IPS-18a (cell line): ENCODE data around the gene FER.

Experiments used
- H3K27ac ChIP-seq: one replicate; pipeline ENCODE4 v1.5.1; 2013; ENCODE audit warnings: low read length
- H3K27me3 ChIP-seq: one replicate; pipeline ENCODE4 v1.6.1; 2013; ENCODE audit warnings: mild to moderate bottlenecking, low read length; ENCODE audit not compliant: control insufficient read depth, insufficient read depth
- H3K36me3 ChIP-seq: one replicate; pipeline ENCODE4 v1.6.1; 2013; ENCODE audit warnings: low read depth, low read length; ENCODE audit not compliant: control insufficient read depth
- H3K4me1 ChIP-seq: one replicate; pipeline ENCODE4 v1.6.1; 2013; ENCODE audit warnings: low read depth, low read length; ENCODE audit not compliant: control insufficient read depth
- H3K4me3 ChIP-seq: one replicate; pipeline ENCODE4 v1.5.1; 2013; ENCODE audit warnings: low read length
- H3K9ac ChIP-seq: one replicate; pipeline ENCODE4 v1.6.1; 2013; ENCODE audit warnings: mild to moderate bottlenecking, low read length, moderate library complexity
- H3K9me3 ChIP-seq: one replicate; pipeline ENCODE4 v1.6.1; 2013; ENCODE audit warnings: low read depth, low read length; ENCODE audit not compliant: control insufficient read depth

The FER gene

GRCh38 chr5:109099081-109099480 lies 351.4 kb downstream of the FER start:
- no peak overlapping the region for H3K9ac ChIP-seq
- H3K9me3 ChIP-seq = no peaks in the 10 kb centered on the region
- H3K27me3 ChIP-seq = no peaks in the 10 kb centered on the region
- no peaks in the 10 kb centered on the region for H3K4me1 ChIP-seq
- no peak overlapping the region for H3K27ac ChIP-seq
- H3K4me3 ChIP-seq = no peak overlapping the region
- H3K36me3 ChIP-seq = no peaks in the 10 kb centered on the region

- H3K27me3 ChIP-seq = no peaks in the 10 kb centered on the region
- H3K9me3 ChIP-seq = no peaks in the 10 kb centered on the region
- H3K4me1 ChIP-seq = peaks cover 4% of the 10 kb centered on the region
- H3K36me3 ChIP-seq = no peaks in the 10 kb centered on the region
- no peak overlapping the region for H3K9ac ChIP-seq
- H3K4me3 ChIP-seq = no peak overlapping the region
- H3K27ac ChIP-seq = no peak overlapping the region
These were observed 353.3 kb downstream of the FER start for GRCh38 chr5:109100971-109101370.

GRCh38 chr5:109102096-109102690 lies 354.5 kb downstream of the FER start:
- Histone ChIP-seq H3K27me3 (no peaks in the 10 kb centered on the region), H3K4me1 (peaks cover 5% of the 10 kb centered on the region), H3K4me3 (no peak overlapping the region), H3K36me3 (no peaks in the 10 kb centered on the region), H3K9me3 (no peaks in the 10 kb centered on the region), H3K9ac (no peak overlapping the region), H3K27ac (no peak overlapping the region)

DNA sequence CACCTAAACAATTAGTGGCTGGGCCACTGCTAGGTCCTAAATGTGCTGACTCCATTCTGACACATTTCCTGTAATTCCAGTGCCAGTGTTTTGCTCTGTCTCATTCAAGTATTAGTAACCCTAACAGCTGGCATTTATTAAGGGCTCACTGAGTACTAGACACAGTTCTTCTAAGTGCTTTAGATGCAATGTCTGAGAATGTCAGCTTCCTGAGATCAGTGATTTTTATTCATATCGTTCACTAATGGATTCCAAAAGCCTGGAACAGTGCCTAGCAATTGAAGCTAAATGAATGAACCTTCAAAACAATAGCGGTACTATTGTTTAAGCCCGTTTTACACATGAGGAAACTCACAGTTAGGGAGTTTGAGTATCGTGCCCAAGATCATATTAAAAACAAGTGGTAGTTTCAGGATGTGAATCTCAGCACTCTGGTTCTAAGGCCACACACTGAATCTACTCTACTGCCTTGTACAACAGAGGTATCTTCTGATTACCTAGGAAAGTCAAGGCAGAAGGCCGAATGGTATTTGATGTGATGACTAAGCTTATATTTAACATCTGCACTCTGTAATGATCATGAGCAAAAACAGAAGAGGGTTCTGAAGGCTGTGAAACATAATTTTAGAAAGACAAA lies 358.1 kb downstream of the FER start:
- Histone ChIP-seq H3K4me1 (peaks cover 5% of the 10 kb centered on the region), H3K4me3 (no peak overlapping the region), H3K9me3 (no peaks in the 10 kb centered on the region), H3K27me3 (no peaks in the 10 kb centered on the region), H3K27ac (no peak overlapping the region), H3K9ac (no peak overlapping the region), H3K36me3 (no peaks in the 10 kb centered on the region)

DNA sequence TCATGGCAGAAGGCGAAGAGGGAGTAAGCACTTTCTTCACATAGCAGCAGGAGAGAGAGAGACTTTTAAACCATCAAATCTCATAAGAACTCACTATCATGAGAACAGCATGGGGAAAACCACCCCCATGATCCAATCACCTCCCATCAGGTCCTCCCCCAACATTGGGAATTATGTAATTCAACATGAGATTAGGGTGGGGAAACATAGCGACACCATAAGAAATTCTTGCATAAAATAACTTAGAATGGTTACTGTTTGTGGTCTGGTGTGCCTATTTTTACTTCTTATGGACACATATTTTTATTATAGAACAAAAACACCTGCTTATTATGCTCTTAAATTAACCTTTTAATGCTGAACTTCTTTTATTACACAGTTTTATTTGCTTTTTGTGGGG lies 364.0 kb downstream of the FER start:
- Histone ChIP-seq H3K9ac (no peak overlapping the region), H3K27me3 (no peaks in the 10 kb centered on the region), H3K4me3 (no peak overlapping the region), H3K27ac (no peak overlapping the region), H3K9me3 (no peaks in the 10 kb centered on the region), H3K4me1 (no peaks in the 10 kb centered on the region), H3K36me3 (no peaks in the 10 kb centered on the region)

GRCh38 chr5:109113608-109114007 lies 365.9 kb downstream of the FER start:
- no peaks in the 10 kb centered on the region for H3K27me3 ChIP-seq
- H3K36me3 ChIP-seq = no peaks in the 10 kb centered on the region
- H3K27ac ChIP-seq = no peak overlapping the region
- H3K4me1 ChIP-seq = no peaks in the 10 kb centered on the region
- H3K9ac ChIP-seq = no peak overlapping the region
- H3K9me3 ChIP-seq = no peaks in the 10 kb centered on the region
- no peak overlapping the region for H3K4me3 ChIP-seq

- no peak overlapping the region for H3K4me3 ChIP-seq
- no peaks in the 10 kb centered on the region for H3K36me3 ChIP-seq
- H3K27me3 ChIP-seq = no peaks in the 10 kb centered on the region
- H3K4me1 ChIP-seq = no peaks in the 10 kb centered on the region
- H3K9ac ChIP-seq = no peak overlapping the region
- peaks cover 7% of the 10 kb centered on the region for H3K9me3 ChIP-seq
- no peak overlapping the region for H3K27ac ChIP-seq
These were observed 373.5 kb downstream of the FER start for GRCh38 chr5:109121225-109121624.

- H3K9ac ChIP-seq = no peak overlapping the region
- no peaks in the 10 kb centered on the region for H3K27me3 ChIP-seq
- H3K4me1 ChIP-seq = no peaks in the 10 kb centered on the region
- peaks cover 2% of the 10 kb centered on the region for H3K9me3 ChIP-seq
- H3K4me3 ChIP-seq = no peak overlapping the region
- no peaks in the 10 kb centered on the region for H3K36me3 ChIP-seq
- H3K27ac ChIP-seq = no peak overlapping the region
These were observed 378.2 kb downstream of the FER start for GRCh38 chr5:109125755-109126429.

- Histone ChIP-seq H3K4me1 (no peaks in the 10 kb centered on the region), H3K27ac (no peak overlapping the region), H3K4me3 (no peak overlapping the region), H3K27me3 (no peaks in the 10 kb centered on the region), H3K9me3 (no peaks in the 10 kb centered on the region), H3K9ac (no peak overlapping the region), H3K36me3 (no peaks in the 10 kb centered on the region)
These were observed 378.8 kb downstream of the FER start for GRCh38 chr5:109126481-109126880.

- Histone ChIP-seq H3K4me1 (no peaks in the 10 kb centered on the region), H3K27me3 (no peaks in the 10 kb centered on the region), H3K36me3 (no peaks in the 10 kb centered on the region), H3K4me3 (no peak overlapping the region), H3K27ac (no peak overlapping the region), H3K9ac (no peak overlapping the region), H3K9me3 (no peaks in the 10 kb centered on the region)
These were observed 389.2 kb downstream of the FER start for GRCh38 chr5:109136906-109137305.

DNA sequence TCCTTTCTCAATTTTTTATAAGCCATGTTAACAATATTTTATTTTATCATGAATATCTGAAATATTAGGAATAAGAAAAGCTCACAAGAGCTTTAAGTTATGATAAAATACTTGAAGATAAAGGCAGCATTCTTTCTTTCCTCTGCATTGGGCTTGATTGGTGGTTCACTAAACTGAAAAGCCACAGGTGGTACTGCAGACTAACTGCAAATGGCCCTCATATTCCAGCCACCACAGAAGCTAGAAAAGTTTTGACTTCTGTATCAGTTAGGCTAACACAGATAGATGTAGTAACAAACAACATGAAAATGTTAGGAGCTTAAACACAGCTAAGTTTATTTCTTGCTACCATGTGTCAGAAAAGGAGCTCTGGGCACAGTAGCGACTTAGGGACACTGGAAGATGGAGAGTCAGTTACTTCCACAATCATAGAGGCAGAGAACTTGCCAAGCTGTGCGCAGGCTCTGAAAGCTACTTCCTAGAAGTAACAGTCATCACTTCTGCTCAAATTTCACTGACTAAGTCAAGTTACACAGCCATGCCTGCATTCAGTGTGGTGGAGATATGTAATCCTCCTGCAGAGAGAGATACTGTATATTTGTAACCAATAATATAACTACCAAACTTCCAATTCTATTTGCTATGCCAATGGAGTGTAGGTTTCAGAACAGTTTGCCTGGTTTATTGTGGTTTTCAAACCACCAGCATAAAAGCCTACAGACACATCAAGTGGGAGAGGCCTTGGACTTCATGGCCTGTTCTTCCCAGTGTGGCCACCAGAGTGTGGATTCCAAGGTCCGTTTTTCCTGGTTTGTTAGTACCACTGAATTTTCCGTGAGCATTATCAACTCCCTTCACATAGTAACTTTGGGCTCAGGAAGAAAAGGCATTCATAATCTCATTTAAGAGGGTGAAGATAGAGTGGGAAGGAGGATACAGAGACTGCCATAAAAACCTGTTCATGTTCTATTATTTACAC lies 393.8 kb downstream of the FER start:
- Histone ChIP-seq H3K27ac (no peak overlapping the region), H3K27me3 (no peaks in the 10 kb centered on the region), H3K4me3 (no peak overlapping the region), H3K4me1 (no peaks in the 10 kb centered on the region), H3K9ac (no peak overlapping the region), H3K9me3 (no peaks in the 10 kb centered on the region), H3K36me3 (no peaks in the 10 kb centered on the region)
